CD4-positive, alpha-beta T cell treated with Interferon alpha-2 for 1 hour (primary cell): Measurements from ENCODE around the gene CAMTA1.

Experiments used
- DNase-seq, 2 donors: peaks; one replicate each; pipeline ENCODE4 v3.0.0-alpha.2; 2020 to 2022

CAMTA1 gene

DNA sequence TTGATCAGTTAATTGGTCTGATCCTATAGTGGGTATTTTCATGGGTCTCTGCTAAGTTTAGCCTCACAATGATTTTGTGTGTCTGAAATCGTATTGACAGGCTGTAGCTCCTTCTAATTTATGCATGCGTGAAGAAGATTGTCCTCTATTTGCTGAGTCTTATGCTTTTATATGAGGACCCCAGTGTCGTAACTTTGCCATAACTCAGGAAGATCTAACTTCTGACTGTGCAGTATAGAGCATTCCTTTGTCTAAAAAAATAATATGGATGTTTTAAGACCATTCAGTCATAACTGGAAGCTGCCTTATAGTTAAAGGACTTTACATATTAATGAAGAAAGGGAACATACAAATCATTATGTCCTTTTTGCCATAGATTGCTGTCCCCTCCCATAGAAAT, 73.3 kb downstream of the CAMTA1 start:
- no peak for DNase-seq

- no peak for DNase-seq
These were observed 74.4 kb downstream of the CAMTA1 start for GRCh38 chr1:6859415-6860343.

DNA sequence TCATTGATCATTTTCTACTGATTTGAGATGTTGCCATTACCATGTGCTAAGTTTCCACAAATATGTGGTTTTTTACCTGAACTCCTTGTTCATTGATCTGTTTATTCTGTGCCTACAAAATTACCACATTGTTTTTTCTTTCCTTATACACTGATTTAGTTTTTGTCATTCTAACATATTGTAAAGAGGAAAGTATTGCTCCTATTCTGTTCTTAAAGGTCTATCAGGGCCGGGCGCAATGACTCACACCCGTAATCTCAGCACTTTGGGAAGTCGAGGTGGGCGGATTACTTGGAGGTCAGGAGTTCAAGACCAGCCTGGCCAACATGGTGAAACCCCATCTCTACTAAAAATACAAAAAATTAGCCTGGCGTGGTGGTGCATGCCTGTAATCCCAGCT, 75.1 kb downstream of the CAMTA1 start:
- no peak for DNase-seq

GRCh38 chr1:6861075-6861724, 75.9 kb downstream of the CAMTA1 start:
- no peak for DNase-seq

DNA sequence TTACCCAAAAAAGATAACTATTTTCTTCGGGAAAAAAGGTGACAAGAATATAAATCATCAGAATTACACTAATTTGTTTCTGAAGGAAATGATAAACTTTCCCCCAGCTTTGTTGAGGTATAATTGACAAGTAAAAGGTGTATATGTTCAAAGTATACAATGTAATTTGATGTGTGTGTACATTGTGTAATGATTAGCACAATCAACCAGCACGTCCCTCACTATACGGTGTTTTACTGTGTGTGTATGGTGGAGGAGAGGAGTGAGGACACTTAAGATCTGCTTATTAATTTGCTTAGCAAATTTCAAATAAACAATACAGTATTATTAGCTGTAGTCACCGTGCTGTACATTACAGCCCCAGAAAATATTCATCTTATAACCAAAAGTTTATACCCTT, 77.7 kb downstream of the CAMTA1 start:
- no peak for DNase-seq

GRCh38 chr1:6864166-6864565, 78.9 kb downstream of the CAMTA1 start:
- no peak for DNase-seq

- no peak for DNase-seq
These were observed 81.6 kb downstream of the CAMTA1 start for GRCh38 chr1:6866825-6867224.

GRCh38 chr1:6867321-6867720, 82.1 kb downstream of the CAMTA1 start:
- DNase-seq, result no peak

DNA sequence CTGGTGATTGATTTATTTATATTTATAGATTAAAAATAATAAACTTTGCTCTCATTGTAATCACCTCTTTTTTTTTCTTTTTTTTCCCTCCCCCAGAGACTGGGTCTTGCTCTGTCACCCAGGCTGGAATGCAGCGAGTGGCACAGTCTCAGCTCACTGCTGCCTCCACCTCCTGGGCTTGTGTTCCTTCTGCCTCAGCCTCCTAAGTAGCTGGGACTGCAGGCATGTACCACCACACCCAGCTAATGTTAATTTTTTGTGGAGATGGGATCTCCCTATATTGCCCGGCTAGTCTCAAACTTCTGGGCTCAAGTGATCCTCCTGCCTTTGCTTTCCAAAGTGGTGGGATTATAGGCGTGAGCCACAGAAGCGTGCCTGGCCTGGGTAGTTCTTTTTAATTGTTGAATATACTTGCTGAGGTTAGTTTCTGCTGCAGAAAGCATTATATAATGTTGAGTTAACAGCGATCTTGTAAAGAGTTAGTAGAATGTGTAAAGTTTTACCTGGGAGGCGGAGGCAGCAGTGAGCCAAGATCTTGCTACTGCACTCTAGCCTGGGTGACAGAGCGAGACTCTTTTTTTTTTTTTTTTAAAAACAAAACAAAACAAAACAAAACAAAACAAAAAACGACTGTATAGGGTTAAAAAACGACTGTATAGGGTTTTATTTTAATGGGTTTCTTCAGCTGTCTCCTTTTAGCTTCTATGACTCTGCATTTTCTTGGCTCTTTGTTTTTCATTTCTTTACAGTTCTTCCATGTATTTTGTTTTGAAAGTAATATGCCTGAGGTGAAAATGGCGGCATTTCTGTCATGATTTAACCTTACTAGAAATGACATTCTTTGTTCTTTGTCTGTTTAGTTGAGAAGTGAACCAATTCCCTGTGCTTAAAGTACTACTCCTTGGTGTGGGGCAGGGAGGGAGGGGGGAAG, 82.7 kb downstream of the CAMTA1 start:
- DNase-seq, result no peak

DNA sequence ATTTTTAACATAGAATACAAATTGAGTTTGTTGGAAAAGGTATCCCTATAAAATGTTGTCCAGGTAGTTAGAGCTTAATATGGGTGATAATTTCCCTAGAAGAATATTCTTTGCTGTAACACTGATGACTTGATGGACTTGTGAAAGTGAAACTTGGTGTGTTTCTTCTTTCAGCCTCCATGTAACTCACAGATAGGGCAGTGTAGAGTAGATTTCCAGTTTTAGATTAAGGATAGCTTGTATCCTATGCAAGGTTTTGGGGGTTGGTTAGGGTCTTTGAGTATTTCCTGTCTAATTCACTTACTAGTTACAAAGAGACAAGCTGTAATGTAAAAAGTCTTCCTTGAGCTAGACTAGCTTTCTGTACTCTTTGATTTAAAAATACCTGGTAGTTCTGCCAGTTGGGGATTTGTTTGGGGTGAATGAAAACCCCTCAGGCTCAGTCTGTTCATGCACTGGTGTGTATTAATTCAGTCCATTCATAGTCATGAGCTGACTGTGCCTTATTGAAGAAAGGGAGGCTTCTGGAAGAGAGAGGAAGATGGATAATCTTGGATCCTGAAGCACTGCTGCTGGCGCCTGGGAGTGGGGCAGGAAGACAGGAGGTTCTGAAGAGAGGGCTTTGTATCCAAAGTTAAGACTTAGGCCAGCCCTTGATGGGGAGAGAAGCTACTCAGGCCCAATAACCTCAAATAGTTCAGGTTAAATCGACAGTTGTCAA, 83.6 kb downstream of the CAMTA1 start:
- no peak for DNase-seq

- DNase-seq, result no peak
These were observed 84.3 kb downstream of the CAMTA1 start for GRCh38 chr1:6869545-6869944.

GRCh38 chr1:6870086-6870485, 84.8 kb downstream of the CAMTA1 start:
- no peak for DNase-seq

DNA sequence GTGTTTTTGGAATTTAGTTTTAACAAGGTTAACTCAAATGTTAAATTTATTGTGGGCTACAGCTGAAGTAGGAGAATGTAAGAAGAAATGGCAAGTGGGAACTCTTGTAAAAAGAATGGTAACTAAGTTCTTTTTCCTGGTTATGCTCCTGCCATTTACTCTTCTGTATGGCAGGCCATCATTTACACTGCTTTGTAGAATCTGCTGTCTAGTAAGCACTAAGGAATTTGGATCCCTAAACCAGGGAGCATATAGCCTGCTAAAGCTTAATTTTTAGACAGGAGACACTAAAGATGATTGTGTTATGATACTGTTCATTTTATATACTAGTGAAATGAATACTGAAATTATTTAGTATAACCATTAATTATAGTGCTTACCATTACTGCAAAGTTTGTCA, 85.3 kb downstream of the CAMTA1 start:
- DNase-seq, result no peak

DNA sequence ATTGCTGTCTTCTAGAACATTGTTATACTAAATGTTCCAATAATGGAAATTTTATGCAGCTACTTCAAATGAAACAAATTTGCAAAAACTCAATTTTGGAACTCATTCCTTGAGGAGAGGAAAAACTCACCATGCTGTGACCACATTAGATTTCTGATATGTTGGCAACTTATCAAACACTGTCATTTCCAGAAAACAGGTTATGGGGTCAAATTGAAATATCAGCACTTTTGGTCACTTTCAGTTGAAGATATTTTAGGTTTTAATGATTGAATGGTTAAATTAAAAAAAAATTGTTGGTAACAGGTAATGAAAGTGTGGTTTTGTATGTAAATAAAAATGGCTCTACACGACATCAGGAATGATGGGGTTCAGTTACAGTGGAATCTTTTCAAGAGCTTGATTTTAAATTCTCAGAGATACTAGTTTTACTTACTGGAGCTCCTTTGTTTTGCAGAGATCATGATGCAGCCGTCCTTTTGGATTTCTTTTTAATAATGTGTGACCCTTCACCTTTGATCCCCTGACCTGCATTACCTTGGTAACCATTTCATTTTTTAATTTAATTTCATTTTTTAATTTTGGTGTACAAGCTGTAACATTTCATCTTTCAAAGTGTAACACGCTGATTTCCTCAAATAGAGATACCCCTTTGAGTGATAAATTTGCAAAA, 86.2 kb downstream of the CAMTA1 start:
- DNase-seq, result no peak

DNA sequence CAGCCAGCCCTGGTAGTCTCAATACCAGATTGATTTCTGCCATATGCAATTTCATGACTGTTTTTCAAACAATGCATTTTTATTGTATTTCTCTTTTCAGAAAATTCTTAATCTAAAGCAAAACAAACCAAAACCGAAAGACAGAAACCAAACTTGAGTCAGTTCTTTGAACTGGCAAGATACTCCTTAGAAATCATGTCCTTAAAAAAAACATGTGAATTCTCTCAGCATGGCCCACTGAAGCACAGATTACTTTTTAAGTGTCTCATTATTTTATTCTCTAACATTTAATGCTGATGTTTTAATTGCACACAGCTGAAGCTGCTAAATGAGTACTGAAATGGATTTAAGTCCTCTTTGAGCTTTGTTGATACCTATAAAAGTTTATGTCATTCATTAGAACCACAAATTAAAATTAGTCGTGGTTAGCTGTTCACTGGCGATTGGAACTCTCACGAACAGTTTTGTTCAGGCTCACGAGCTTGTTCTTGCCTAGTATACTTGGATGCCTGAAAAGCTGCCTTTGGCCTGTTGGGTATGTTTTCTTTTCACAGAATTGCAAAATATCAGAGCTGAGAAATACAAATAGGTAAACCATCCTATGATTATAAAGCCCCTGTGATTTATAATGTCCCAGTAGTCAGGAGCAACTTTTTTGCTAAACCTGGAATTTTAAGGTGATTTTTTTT, 87.5 kb downstream of the CAMTA1 start:
- DNase-seq, result no peak

GRCh38 chr1:6873298-6874015, 88.2 kb downstream of the CAMTA1 start:
- no peak for DNase-seq

GRCh38 chr1:6874298-6874697, 89.0 kb downstream of the CAMTA1 start:
- DNase-seq, result no peak

DNA sequence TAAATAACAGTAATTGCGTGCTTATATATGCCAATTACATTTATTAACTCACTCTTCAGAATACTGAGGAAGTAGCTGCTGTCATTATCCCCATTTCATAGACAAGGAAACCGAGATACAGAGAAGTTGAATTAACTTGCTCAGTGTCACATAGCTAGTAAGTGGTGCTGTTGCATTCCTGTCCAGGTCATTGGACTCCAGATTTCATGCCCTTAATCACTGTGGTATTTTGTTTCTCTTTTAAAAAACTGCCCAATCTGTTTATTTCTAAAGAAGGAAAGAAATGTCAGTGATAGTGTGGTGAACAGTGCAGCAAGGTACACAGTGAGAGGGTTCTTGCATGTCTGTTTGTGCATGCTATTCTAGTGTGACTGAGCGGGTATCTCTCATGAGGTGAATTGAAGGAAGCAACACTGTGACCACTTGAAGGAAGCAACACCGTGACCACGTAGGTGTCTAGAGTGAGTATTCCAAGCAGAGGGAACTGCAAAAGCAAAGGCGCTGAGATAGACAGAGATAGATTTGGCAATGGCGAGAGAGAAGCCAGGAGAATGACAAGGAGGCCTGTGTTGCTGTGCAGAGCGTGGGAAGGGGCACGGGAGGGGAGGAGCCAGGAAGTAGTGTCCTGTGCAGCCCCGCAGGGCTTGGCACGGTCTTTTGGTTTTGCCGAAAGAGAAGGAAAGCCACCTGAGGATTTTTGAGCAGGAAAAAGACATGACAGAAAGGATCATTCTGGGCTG, 95.9 kb downstream of the CAMTA1 start:
- no peak for DNase-seq

GRCh38 chr1:6882414-6882813, 97.2 kb downstream of the CAMTA1 start:
- no peak for DNase-seq

DNA sequence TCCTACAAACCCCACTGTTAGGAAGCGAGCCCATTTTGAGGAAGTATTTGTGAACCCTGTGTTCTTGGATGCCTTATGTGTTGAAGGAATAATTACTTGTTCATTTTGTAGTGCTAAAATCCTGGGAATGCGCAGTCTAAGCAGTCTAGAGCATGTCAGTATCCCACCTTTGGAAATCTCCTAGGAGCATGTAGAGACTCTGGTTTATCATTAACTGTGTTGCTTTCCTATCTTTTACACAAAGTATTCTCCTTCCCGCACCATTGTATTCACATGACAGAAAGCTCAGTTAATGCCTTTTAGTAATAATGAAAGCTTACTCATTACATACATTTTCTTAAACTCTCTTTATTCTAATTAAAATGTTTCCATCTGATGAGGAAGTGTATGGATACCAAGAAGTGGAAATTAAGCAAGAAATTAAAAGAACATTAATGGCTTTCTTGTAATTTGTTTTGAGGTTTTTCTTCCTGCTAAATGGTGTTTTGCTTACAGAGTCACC, 99.4 kb downstream of the CAMTA1 start:
- no peak for DNase-seq
